Non-pigmented ciliary epithelial cell (primary cell): ENCODE results near the gene CAVIN3.
"Not testable (repeated sequence)": the region's sequence is repeated elsewhere in the genome, so short reads cannot be mapped to it uniquely, and the experiment has no call there.

ENCODE experiments used
- DNase-seq: peaks from one replicate; pipeline ENCODE4 v3.0.0-alpha.2; 2010; ENCODE audit warnings: low read depth

Gene CAVIN3

GRCh38 chr11:6323291-6323905 is 3.1 kb upstream of the CAVIN3 start:
- no peak for DNase-seq

- DNase-seq: no peak
Observed at GRCh38 chr11:6321961-6322362, 1.7 kb upstream of the CAVIN3 start.

GRCh38 chr11:6321356-6321755 is 1.1 kb upstream of the CAVIN3 start:
- no peak for DNase-seq

GRCh38 chr11:6319704-6320410 is 444 bp downstream of the CAVIN3 start:
- DNase-seq: peak; percentile 76

- DNase-seq: no peak
Observed at GRCh38 chr11:6319001-6319703, 1.1 kb downstream of the CAVIN3 start.

GRCh38 chr11:6318204-6318603 is 2.1 kb downstream of the CAVIN3 start:
- no peak for DNase-seq

GRCh38 chr11:6315811-6316425 is 4.4 kb downstream of the CAVIN3 start:
- no peak for DNase-seq

- DNase-seq: no peak
Observed at GRCh38 chr11:6312106-6312505, 8.2 kb downstream of the CAVIN3 start.

- DNase-seq: no peak
Observed at GRCh38 chr11:6307876-6308275, 12.4 kb downstream of the CAVIN3 start.

- no peak for DNase-seq
Observed at GRCh38 chr11:6305297-6305696, 15.0 kb downstream of the CAVIN3 start.

- DNase-seq: no peak
Observed at GRCh38 chr11:6303661-6304060, 16.6 kb downstream of the CAVIN3 start.

- no peak for DNase-seq
Observed at GRCh38 chr11:6301096-6301495, 19.2 kb downstream of the CAVIN3 start.

- DNase-seq: no peak
Observed at GRCh38 chr11:6300325-6300724, 20.0 kb downstream of the CAVIN3 start.

GRCh38 chr11:6298605-6299004 is 21.7 kb downstream of the CAVIN3 start:
- no peak for DNase-seq

- DNase-seq: no peak
Observed at GRCh38 chr11:6297831-6298230, 22.5 kb downstream of the CAVIN3 start.

- no peak for DNase-seq
Observed at GRCh38 chr11:6285019-6285418, 35.3 kb downstream of the CAVIN3 start.

- no peak for DNase-seq
Observed at GRCh38 chr11:6284250-6284649, 36.1 kb downstream of the CAVIN3 start.

GRCh38 chr11:6283453-6284023 is 36.8 kb downstream of the CAVIN3 start:
- no peak for DNase-seq

GRCh38 chr11:6280809-6281208 is 39.5 kb downstream of the CAVIN3 start:
- not testable (repeated sequence) for DNase-seq

- no peak for DNase-seq
Observed at GRCh38 chr11:6273188-6273587, 47.1 kb downstream of the CAVIN3 start.

- no peak for DNase-seq
Observed at GRCh38 chr11:6271598-6271997, 48.7 kb downstream of the CAVIN3 start.

- DNase-seq: no peak
Observed at GRCh38 chr11:6270584-6271246, 49.6 kb downstream of the CAVIN3 start.
